H1 (cell line): Measurements from ENCODE around the gene PXN. TPM values are rescaled to one million over a fixed set of nuclear protein-coding genes. Genes with fewer than 3 reads are reported as not detected.

ENCODE experiments used
- CBX5 ChIP-seq: fragments of 300-800, 300-1000 bp; sonication (generic); IDR thresholded peaks from 2 replicates; pipeline ENCODE4 v1.7.1; 2016; ENCODE audit warnings: antibody characterized with exemption, low read length, low read depth
- CREB1 ChIP-seq: IDR thresholded peaks from 2 replicates; pipeline ENCODE4 v1.6.1; 2012; ENCODE audit warnings: inconsistent platforms
- EZH2 ChIP-seq: fragments of 200-600 bp; sonication (generic); IDR thresholded peaks from 2 replicates; pipeline ENCODE4 v1.7.1; 2012; ENCODE audit warnings: low read depth, mild to moderate bottlenecking, moderate library complexity, low read length, inconsistent platforms; ENCODE audit not compliant: severe bottlenecking
- KDM4A ChIP-seq: IDR thresholded peaks from one replicate; pipeline ENCODE4 v1.7.1; 2012; ENCODE audit warnings: low read depth, mild to moderate bottlenecking, moderate library complexity, low read length, inconsistent platforms; ENCODE audit not compliant: severe bottlenecking
- POU5F1 ChIP-seq: IDR thresholded peaks from 2 replicates; pipeline ENCODE4 v1.6.1; 2011; ENCODE audit warnings: low read depth, mild to moderate bottlenecking, low read length, moderate library complexity
- RBBP5 ChIP-seq: IDR thresholded peaks from 2 replicates; pipeline ENCODE4 v1.7.1; 2012; ENCODE audit warnings: low read depth, mild to moderate bottlenecking, inconsistent platforms, low read length, moderate library complexity, borderline replicate concordance
- SP1 ChIP-seq: IDR thresholded peaks from 2 replicates; pipeline ENCODE4 v1.6.1; 2011; ENCODE audit warnings: low read depth, low read length
- TAF1 ChIP-seq: IDR thresholded peaks from 2 replicates; pipeline ENCODE4 v1.6.1; 2011; ENCODE audit warnings: mild to moderate bottlenecking, low read depth, low read length
- polyA plus RNA-seq, 7 experiments: library from polyadenylated mRNA; depleted of rRNA in 3 of 7; stranded (reverse) in 5 of 7; unstranded in 2 of 7; fragments of >200 nt in 5 of 7; fragments of 200-250 nt in 2 of 7; gene quantifications; 1 replicate in 5 of 7; 2 replicates in 1 of 7; 4 replicates in 1 of 7; pipeline versions ENCODE4 v1.2.1 to v1.2.3, GENCODE V29; 2011 to 2013; ENCODE audit warnings: missing spikeins in 2 of 7, mixed read lengths in 2 of 7
- total RNA-seq: library from RNA; stranded (reverse); fragmentation: NEBNext Ultra II Directional; extraction: Animal tissue kit (Norgen Biotek cat#: 25700); gene quantifications from 2 replicates; pipeline ENCODE4 v1.2.1, GENCODE V29; 2021
- TF ChIP-seq, protein P1 (sequence below), 3 experiments: IDR thresholded peaks; 1 replicate in 2 of 3; 2 replicates in 1 of 3; pipeline versions ENCODE4 v1.5.1 to v1.6.1; 2011; ENCODE audit warnings: low read length in 3 of 3, mild to moderate bottlenecking in 3 of 3, inconsistent platforms in 2 of 3, low read depth in 1 of 3, moderate library complexity in 1 of 3; ENCODE audit not compliant: insufficient read depth in 1 of 3; ENCODE audit errors: control extremely low read depth in 1 of 3

Gene PXN
- total and polyA plus RNA-seq, 2 of the 8 experiments (the other 6 are each of a cell fraction or from before 2014, with no cell fraction given) = 51.0 to 105 TPM

DNA sequence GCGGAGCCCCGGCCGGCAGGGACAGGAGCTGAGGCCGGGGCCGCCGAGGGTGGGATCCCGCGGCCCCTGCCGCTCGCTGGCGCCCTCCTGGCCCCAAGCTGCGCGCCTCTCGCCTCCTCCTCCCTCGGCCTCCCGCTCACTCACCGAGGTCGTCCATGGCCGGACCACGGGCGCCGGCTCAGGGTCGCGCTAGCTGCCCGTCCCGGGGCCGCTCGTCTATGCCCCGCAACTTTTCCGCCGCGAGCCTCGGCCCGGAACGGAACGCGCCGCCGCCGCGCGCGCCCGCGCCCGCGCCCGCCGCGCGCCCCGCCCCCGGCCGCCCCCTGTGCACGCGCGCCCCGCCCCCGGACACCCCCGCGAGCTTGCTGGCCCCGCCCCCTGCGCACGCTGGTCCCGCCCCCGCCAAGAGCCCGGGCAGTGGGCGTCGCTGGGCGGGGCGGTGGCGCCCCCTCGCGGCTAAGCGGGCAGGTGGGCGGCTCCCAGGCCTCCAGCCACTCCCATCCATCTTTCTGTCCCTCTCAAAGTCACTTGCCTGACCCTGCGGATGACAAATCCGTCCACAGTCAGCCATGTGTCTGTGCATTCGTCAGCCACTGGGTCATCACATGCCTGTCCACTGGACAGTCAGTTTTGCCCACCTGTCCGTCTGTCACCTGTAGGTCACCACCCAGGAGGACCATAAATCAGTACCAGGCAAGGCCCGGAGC, at the start of gene PXN (continued):
- TF ChIP-seq RBBP5 (peak; percentile 44; the same call in 1 of the 2 replicates), CREB1 (0 out of 2 replicates have a peak, but pooled peaks have one; percentile 10), SP1 (peak; percentile 69; the same call in 1 of the 2 replicates), POU5F1 (no peak), EZH2 (no peak), KDM4A (peak; percentile 52), TAF1 (peak; percentile 66), CBX5 (no peak)
- TF ChIP-seq, protein P1, sequence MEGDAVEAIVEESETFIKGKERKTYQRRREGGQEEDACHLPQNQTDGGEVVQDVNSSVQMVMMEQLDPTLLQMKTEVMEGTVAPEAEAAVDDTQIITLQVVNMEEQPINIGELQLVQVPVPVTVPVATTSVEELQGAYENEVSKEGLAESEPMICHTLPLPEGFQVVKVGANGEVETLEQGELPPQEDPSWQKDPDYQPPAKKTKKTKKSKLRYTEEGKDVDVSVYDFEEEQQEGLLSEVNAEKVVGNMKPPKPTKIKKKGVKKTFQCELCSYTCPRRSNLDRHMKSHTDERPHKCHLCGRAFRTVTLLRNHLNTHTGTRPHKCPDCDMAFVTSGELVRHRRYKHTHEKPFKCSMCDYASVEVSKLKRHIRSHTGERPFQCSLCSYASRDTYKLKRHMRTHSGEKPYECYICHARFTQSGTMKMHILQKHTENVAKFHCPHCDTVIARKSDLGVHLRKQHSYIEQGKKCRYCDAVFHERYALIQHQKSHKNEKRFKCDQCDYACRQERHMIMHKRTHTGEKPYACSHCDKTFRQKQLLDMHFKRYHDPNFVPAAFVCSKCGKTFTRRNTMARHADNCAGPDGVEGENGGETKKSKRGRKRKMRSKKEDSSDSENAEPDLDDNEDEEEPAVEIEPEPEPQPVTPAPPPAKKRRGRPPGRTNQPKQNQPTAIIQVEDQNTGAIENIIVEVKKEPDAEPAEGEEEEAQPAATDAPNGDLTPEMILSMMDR (IDR thresholded peaks at IDR 0.05; ENCODE audit: control extremely low read depth in 1 of 3, insufficient read depth in 1 of 3, low read depth in 1 of 3, low read length in 3 of 3) = peak; percentile 79 to 91 (median 91)
